ENCODE results near the gene ITGA1. TPM values are rescaled to one million over a fixed set of nuclear protein-coding genes. Genes with fewer than 3 reads are reported as not detected.

ITGA1 gene
- total RNA-seq, 1 experiment from 2014 or later, result 1.6 TPM

DNA sequence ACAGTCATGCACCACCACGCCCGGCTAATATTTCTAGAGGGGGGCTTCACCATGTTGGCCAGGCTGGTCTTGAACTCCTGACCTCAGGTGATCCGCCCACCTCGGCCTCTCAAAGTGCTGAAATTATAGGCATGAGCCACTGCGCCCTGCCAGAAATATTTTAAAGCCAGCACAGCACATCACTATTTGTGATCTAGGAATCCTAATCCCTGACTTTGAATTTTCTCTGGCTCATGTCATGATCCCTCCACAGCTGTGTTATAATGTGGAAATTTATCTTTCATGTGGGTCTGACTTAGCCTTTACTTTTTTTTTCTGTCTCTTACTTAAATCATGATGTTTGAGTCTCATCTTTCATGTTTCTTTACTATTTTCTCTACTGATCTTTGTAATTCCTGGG, 18.7 kb upstream of the ITGA1 start:
- no TSS peak for BruUV-seq (replicated peaks)
- ATAC-seq, result no peak
- Histone ChIP-seq H3K9me3 (ENCODE audit: control insufficient read depth, insufficient read depth, low read depth, low read length) (no peaks in the 10 kb centered on the region), H3K4me1 (ENCODE audit: control insufficient read depth, insufficient read depth, low read length) (no peaks in the 10 kb centered on the region), H3K27me3 (ENCODE audit: control insufficient read depth, insufficient read depth, low read length) (peaks cover 6% of the 10 kb centered on the region; the same call in 1 of the 2 replicates), H3K4me3 (ENCODE audit: low read depth in 2 of 2, low read length in 2 of 2) (no peak overlapping the region), H3K27ac (ENCODE audit: low read length) (no peak overlapping the region), H3K36me3 (ENCODE audit: control insufficient read depth, insufficient read depth, low read length) (no peaks in the 10 kb centered on the region)
- ChIA-PET CTCF (no interaction called here), POLR2A (no interaction called here)
- intact Hi-C loops (cut with micrococcal nuclease; ENCODE audit: unreplicated experiment), result no loop called here
- in situ Hi-C loops (cut with HindIII; ENCODE audit: low pct_unique_long_range_greater_than_20kb, low sequenced_read_pairs), result no loop called here
- TF ChIP-seq, protein P1, sequence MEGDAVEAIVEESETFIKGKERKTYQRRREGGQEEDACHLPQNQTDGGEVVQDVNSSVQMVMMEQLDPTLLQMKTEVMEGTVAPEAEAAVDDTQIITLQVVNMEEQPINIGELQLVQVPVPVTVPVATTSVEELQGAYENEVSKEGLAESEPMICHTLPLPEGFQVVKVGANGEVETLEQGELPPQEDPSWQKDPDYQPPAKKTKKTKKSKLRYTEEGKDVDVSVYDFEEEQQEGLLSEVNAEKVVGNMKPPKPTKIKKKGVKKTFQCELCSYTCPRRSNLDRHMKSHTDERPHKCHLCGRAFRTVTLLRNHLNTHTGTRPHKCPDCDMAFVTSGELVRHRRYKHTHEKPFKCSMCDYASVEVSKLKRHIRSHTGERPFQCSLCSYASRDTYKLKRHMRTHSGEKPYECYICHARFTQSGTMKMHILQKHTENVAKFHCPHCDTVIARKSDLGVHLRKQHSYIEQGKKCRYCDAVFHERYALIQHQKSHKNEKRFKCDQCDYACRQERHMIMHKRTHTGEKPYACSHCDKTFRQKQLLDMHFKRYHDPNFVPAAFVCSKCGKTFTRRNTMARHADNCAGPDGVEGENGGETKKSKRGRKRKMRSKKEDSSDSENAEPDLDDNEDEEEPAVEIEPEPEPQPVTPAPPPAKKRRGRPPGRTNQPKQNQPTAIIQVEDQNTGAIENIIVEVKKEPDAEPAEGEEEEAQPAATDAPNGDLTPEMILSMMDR (IDR thresholded peaks at IDR 0.05), result no peak
- TF ChIP-seq SIN3A (IDR thresholded peaks at IDR 0.05; ENCODE audit: borderline replicate concordance, insufficient read depth, low read depth, low read length) (no peak), TCF7L2 (IDR thresholded peaks at IDR 0.05; ENCODE audit: low read depth, low read length) (no peak), POLR2AphosphoS5 (IDR thresholded peaks at IDR 0.05; ENCODE audit: low read depth, low read length) (no peak)
- TF ChIP-seq, protein P2, sequence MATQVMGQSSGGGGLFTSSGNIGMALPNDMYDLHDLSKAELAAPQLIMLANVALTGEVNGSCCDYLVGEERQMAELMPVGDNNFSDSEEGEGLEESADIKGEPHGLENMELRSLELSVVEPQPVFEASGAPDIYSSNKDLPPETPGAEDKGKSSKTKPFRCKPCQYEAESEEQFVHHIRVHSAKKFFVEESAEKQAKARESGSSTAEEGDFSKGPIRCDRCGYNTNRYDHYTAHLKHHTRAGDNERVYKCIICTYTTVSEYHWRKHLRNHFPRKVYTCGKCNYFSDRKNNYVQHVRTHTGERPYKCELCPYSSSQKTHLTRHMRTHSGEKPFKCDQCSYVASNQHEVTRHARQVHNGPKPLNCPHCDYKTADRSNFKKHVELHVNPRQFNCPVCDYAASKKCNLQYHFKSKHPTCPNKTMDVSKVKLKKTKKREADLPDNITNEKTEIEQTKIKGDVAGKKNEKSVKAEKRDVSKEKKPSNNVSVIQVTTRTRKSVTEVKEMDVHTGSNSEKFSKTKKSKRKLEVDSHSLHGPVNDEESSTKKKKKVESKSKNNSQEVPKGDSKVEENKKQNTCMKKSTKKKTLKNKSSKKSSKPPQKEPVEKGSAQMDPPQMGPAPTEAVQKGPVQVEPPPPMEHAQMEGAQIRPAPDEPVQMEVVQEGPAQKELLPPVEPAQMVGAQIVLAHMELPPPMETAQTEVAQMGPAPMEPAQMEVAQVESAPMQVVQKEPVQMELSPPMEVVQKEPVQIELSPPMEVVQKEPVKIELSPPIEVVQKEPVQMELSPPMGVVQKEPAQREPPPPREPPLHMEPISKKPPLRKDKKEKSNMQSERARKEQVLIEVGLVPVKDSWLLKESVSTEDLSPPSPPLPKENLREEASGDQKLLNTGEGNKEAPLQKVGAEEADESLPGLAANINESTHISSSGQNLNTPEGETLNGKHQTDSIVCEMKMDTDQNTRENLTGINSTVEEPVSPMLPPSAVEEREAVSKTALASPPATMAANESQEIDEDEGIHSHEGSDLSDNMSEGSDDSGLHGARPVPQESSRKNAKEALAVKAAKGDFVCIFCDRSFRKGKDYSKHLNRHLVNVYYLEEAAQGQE (IDR thresholded peaks at IDR 0.05; ENCODE audit: insufficient read depth in 1 of 2, low read depth in 2 of 2, low read length in 1 of 2), result no peak
- no peak for DNase-seq (ENCODE audit: low read depth, low spot score)

DNA sequence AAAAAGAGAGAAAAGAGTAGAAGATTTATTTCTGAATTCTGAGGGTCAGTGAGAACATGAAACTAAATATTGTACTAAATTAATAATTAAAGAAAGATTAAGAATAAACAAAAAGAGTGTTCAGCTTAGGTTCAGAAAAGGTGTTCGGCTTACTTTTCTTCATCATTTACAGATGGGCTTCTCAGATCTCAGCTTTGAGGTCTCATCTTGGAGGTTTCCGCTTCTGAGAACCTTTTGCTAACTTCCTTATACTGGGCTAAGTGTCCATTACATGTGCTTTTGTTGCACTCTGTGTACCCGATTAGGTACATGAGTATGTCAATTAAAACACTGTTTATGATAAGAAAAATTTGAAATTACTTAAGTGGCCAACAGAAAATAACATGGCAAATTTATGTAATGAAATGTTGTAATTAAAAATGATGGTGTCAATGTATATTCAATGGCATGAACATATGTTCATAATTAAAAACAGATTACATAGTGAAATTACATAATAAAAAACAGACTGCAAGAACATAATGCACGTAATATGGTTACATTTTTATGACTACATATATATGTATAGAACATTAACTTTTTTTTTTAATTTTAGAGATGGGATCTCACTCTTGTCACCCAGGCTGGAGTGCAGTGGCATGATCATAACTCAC, 17.3 kb upstream of the ITGA1 start:
- DNase-seq (ENCODE audit: low read depth, low spot score), result no peak
- H3K9me3 ChIP-seq (ENCODE audit: control insufficient read depth, insufficient read depth, low read depth, low read length), result no peaks in the 10 kb centered on the region
- ChIA-PET CTCF (no interaction called here), POLR2A (no interaction called here)
- H3K4me1 ChIP-seq (ENCODE audit: control insufficient read depth, insufficient read depth, low read length), result no peaks in the 10 kb centered on the region
- H3K27ac ChIP-seq (ENCODE audit: low read length), result no peak overlapping the region
- peaks cover 6% of the 10 kb centered on the region; the same call in 1 of the 2 replicates for H3K27me3 ChIP-seq (ENCODE audit: control insufficient read depth, insufficient read depth, low read length)
- TF ChIP-seq, protein P2 (IDR thresholded peaks at IDR 0.05; ENCODE audit: insufficient read depth in 1 of 2, low read depth in 2 of 2, low read length in 1 of 2), result no peak
- TF ChIP-seq, protein P1 (IDR thresholded peaks at IDR 0.05), result no peak
- TF ChIP-seq POLR2AphosphoS5 (IDR thresholded peaks at IDR 0.05; ENCODE audit: low read depth, low read length) (no peak), TCF7L2 (IDR thresholded peaks at IDR 0.05; ENCODE audit: low read depth, low read length) (no peak), SIN3A (IDR thresholded peaks at IDR 0.05; ENCODE audit: borderline replicate concordance, insufficient read depth, low read depth, low read length) (no peak)
- no peak for ATAC-seq
- BruUV-seq (replicated peaks), result no TSS peak
- H3K4me3 ChIP-seq (ENCODE audit: low read depth in 2 of 2, low read length in 2 of 2), result no peak overlapping the region
- H3K36me3 ChIP-seq (ENCODE audit: control insufficient read depth, insufficient read depth, low read length), result no peaks in the 10 kb centered on the region
- intact Hi-C loops (cut with micrococcal nuclease; ENCODE audit: unreplicated experiment), result no loop called here
- in situ Hi-C loops (cut with HindIII; ENCODE audit: low pct_unique_long_range_greater_than_20kb, low sequenced_read_pairs), result no loop called here

All from Panc1 (cell line).